HepG2 (cell line): ENCODE results near the gene CCT8. TPM values are rescaled to one million over a fixed set of nuclear protein-coding genes. Genes with fewer than 3 reads are reported as not detected.
A peak's percentile ranks its signal among the peaks of the same experiment; 100 is the strongest.

Experiments
- ATF7 ChIP-seq, 2 experiments: fragments of 450-650 bp in 1 of 2; sonication (generic) in 1 of 2; formaldehyde crosslinking in 1 of 2; IDR thresholded peaks; 2 replicates each; pipeline versions ENCODE4 v1.4.0 to v1.6.1; 2016 to 2020; ENCODE audit warnings: antibody characterized with exemption in 1 of 2, mild to moderate bottlenecking in 1 of 2, missing genetic modification reagents in 1 of 2
- ETV5 ChIP-seq: IDR thresholded peaks from 2 replicates; pipeline ENCODE4 v1.6.1; 2018; ENCODE audit warnings: missing biosample characterization, missing genetic modification reagents, inconsistent platforms, borderline replicate concordance
- PAWR ChIP-seq: sonication (generic); formaldehyde crosslinking; IDR thresholded peaks from 2 replicates; pipeline ENCODE4 v1.4.0; 2020; ENCODE audit warnings: missing genetic modification reagents, mild to moderate bottlenecking, borderline replicate concordance
- SALL2 ChIP-seq: sonication (generic); formaldehyde crosslinking; IDR thresholded peaks from 2 replicates; pipeline ENCODE4 v1.8.1; 2023; ENCODE audit warnings: mild to moderate bottlenecking, missing genetic modification reagents, inconsistent platforms
- SAP130 ChIP-seq: IDR thresholded peaks from 2 replicates; pipeline ENCODE4 v1.6.1; 2016; ENCODE audit warnings: low read depth
- SIX4 ChIP-seq: sonication (generic); formaldehyde crosslinking; IDR thresholded peaks from 2 replicates; pipeline ENCODE4 v1.4.0; 2020; ENCODE audit warnings: missing genetic modification reagents
- TCF7 ChIP-seq: sonication (generic); IDR thresholded peaks from 2 replicates; pipeline ENCODE4 v1.6.1; 2016; ENCODE audit warnings: antibody characterized with exemption, low read depth
- TEAD3 ChIP-seq: optimal IDR thresholded peaks from 2 replicates; pipeline ENCODE3; 2016; ENCODE audit warnings: borderline replicate concordance
- TGIF2 ChIP-seq: IDR thresholded peaks from 2 replicates; pipeline ENCODE4 v1.6.1; 2016; ENCODE audit warnings: control low read depth, missing compliant biosample characterization
- ZNF430 ChIP-seq: sonication (generic); formaldehyde crosslinking; IDR thresholded peaks from 2 replicates; pipeline ENCODE4 v1.9.0; 2021; ENCODE audit warnings: mild to moderate bottlenecking, missing genetic modification reagents
- ZNF460 ChIP-seq: sonication (generic); formaldehyde crosslinking; IDR thresholded peaks from 2 replicates; pipeline ENCODE4 v1.5.1; 2020; ENCODE audit warnings: missing genetic modification reagents, mild to moderate bottlenecking, borderline replicate concordance
- polyA plus RNA-seq, 8 experiments: library from polyadenylated mRNA; depleted of rRNA in 3 of 8; stranded (reverse) in 7 of 8; unstranded in 1 of 8; fragments of >200 nt; fragmentation: Illumina TruSeq in 4 of 8; extraction: Trizol in 4 of 8; gene quantifications; 2 replicates each; pipeline versions ENCODE4 v1.2.1 to v1.2.3, GENCODE V29; 2011 to 2016; ENCODE audit warnings: low read depth in 4 of 8, missing spikeins in 1 of 8, mixed read lengths in 1 of 8; ENCODE audit not compliant: insufficient read depth in 1 of 8
- total RNA-seq, 5 experiments: library from RNA; depleted of rRNA; stranded (reverse); fragments of >200 nt; fragmentation: Illumina TruSeq; extraction: Trizol; gene quantifications; 2 replicates each; pipeline ENCODE4 v1.2.3, GENCODE V29; 2016; ENCODE audit warnings: low read depth in 1 of 5
- TF ChIP-seq, protein P1 (sequence below): sonication (generic); formaldehyde crosslinking; IDR thresholded peaks from 2 replicates; pipeline ENCODE4 v1.4.0; 2020; ENCODE audit warnings: missing genetic modification reagents
- TF ChIP-seq, protein P2 (sequence below): sonication (generic); formaldehyde crosslinking; IDR thresholded peaks from 2 replicates; pipeline ENCODE4 v1.8.1; 2022; ENCODE audit warnings: mild to moderate bottlenecking, missing genetic modification reagents
- TF ChIP-seq, protein P3 (sequence below): sonication (generic); formaldehyde crosslinking; IDR thresholded peaks from 2 replicates; pipeline ENCODE4 v1.4.0; 2020; ENCODE audit warnings: mild to moderate bottlenecking, missing genetic modification reagents
- TF ChIP-seq, protein P4 (sequence below): sonication (generic); formaldehyde crosslinking; IDR thresholded peaks from 2 replicates; pipeline ENCODE4 v1.4.0; 2020; ENCODE audit warnings: missing genetic modification reagents
- TF ChIP-seq, protein P5 (sequence below): sonication (generic); formaldehyde crosslinking; IDR thresholded peaks from 2 replicates; pipeline ENCODE4 v1.4.0; 2020; ENCODE audit warnings: missing genetic modification reagents
- TF ChIP-seq, protein P6 (sequence below): sonication (generic); formaldehyde crosslinking; IDR thresholded peaks from 2 replicates; pipeline ENCODE4 v1.5.0; 2020; ENCODE audit warnings: missing genetic modification reagents, mild to moderate bottlenecking, borderline replicate concordance

Gene CCT8
- total and polyA plus RNA-seq, 2 of the 13 experiments (the other 11 are each of a cell fraction or from before 2014, with no cell fraction given), result 127 to 325 TPM

DNA sequence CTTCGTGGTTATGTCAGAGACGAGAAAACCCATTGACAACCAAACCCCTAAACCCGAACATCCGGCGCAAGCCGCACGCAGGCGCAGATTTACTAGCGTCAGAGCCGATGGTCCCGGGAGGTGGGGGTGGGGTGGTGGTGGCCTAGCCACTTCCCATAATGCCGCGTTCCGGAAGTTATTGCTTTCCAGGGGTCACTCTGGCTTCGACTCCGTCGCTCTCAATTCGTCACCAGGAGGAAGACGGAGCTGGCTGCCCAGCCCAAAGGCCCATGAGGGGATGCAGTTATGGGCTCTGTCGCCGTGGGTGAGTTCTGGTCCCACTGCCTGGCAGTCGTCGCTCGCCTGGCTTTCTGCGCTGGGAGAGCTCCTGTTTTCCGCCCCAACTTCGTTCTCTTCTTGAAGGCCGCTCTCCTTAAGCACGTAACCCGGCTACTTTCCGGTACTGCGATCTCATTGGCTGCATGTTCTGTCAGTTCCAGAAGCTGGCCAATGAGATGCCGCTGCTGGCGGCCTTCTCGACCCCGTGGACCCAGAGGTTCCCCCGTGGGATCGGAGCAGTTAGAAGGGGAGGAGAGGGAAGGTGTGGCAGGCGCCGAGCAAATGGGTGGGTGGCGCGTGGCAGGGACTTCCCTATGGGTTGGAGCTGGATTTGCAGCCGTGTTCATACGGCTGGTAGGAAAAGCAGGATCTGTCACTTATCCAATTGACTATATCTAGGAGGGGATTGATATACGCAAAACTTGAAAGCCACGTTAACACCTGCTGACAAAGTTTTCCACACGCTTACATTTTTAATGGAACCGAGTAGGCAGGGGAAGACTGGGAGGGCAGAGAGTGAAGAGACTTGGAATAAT is 48.7 kb downstream of the CCT8 start, which contains the start of gene USP16 (continued):
- TF ChIP-seq ATF7 (IDR thresholded peaks at IDR 0.05), result no peak
- no peak for TF ChIP-seq ATF7 (CRISPR knock-in tag; IDR thresholded peaks at IDR 0.05)
- TF ChIP-seq ZNF460, result no peak
- no peak for TF ChIP-seq PAWR
- peak; percentile 45; the same call in 1 of the 2 replicates for TF ChIP-seq SALL2 (CRISPR knock-in tag)
- TF ChIP-seq, protein P1, sequence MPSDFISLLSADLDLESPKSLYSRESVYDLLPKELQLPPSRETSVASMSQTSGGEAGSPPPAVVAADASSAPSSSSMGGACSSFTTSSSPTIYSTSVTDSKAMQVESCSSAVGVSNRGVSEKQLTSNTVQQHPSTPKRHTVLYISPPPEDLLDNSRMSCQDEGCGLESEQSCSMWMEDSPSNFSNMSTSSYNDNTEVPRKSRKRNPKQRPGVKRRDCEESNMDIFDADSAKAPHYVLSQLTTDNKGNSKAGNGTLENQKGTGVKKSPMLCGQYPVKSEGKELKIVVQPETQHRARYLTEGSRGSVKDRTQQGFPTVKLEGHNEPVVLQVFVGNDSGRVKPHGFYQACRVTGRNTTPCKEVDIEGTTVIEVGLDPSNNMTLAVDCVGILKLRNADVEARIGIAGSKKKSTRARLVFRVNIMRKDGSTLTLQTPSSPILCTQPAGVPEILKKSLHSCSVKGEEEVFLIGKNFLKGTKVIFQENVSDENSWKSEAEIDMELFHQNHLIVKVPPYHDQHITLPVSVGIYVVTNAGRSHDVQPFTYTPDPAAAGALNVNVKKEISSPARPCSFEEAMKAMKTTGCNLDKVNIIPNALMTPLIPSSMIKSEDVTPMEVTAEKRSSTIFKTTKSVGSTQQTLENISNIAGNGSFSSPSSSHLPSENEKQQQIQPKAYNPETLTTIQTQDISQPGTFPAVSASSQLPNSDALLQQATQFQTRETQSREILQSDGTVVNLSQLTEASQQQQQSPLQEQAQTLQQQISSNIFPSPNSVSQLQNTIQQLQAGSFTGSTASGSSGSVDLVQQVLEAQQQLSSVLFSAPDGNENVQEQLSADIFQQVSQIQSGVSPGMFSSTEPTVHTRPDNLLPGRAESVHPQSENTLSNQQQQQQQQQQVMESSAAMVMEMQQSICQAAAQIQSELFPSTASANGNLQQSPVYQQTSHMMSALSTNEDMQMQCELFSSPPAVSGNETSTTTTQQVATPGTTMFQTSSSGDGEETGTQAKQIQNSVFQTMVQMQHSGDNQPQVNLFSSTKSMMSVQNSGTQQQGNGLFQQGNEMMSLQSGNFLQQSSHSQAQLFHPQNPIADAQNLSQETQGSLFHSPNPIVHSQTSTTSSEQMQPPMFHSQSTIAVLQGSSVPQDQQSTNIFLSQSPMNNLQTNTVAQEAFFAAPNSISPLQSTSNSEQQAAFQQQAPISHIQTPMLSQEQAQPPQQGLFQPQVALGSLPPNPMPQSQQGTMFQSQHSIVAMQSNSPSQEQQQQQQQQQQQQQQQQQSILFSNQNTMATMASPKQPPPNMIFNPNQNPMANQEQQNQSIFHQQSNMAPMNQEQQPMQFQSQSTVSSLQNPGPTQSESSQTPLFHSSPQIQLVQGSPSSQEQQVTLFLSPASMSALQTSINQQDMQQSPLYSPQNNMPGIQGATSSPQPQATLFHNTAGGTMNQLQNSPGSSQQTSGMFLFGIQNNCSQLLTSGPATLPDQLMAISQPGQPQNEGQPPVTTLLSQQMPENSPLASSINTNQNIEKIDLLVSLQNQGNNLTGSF (CRISPR knock-in tag), result no peak; the same call in 1 of the 2 replicates
- peak; percentile 88 for TF ChIP-seq SAP130 (CRISPR knock-in tag)
- TF ChIP-seq ETV5 (CRISPR knock-in tag), result peak; percentile 79
- peak; percentile 44; the same call in 1 of the 2 replicates for TF ChIP-seq ZNF430
- no peak for TF ChIP-seq TCF7
- TF ChIP-seq, protein P2, sequence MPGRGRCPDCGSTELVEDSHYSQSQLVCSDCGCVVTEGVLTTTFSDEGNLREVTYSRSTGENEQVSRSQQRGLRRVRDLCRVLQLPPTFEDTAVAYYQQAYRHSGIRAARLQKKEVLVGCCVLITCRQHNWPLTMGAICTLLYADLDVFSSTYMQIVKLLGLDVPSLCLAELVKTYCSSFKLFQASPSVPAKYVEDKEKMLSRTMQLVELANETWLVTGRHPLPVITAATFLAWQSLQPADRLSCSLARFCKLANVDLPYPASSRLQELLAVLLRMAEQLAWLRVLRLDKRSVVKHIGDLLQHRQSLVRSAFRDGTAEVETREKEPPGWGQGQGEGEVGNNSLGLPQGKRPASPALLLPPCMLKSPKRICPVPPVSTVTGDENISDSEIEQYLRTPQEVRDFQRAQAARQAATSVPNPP, result 0 out of 2 replicates have a peak, but pooled peaks have one; percentile 34
- TF ChIP-seq TEAD3, result no peak
- TF ChIP-seq SIX4 (CRISPR knock-in tag), result 0 out of 2 replicates have a peak, but pooled peaks have one; percentile 41
- TF ChIP-seq, protein P3, sequence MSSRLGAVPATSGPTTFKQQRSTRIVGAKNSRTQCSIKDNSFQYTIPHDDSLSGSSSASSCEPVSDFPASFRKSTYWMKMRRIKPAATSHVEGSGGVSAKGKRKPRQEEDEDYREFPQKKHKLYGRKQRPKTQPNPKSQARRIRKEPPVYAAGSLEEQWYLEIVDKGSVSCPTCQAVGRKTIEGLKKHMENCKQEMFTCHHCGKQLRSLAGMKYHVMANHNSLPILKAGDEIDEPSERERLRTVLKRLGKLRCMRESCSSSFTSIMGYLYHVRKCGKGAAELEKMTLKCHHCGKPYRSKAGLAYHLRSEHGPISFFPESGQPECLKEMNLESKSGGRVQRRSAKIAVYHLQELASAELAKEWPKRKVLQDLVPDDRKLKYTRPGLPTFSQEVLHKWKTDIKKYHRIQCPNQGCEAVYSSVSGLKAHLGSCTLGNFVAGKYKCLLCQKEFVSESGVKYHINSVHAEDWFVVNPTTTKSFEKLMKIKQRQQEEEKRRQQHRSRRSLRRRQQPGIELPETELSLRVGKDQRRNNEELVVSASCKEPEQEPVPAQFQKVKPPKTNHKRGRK (CRISPR knock-in tag), result no peak
- TF ChIP-seq, protein P4, sequence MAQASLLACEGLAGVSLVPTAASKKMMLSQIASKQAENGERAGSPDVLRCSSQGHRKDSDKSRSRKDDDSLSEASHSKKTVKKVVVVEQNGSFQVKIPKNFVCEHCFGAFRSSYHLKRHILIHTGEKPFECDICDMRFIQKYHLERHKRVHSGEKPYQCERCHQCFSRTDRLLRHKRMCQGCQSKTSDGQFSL, result 0 out of 2 replicates have a peak, but pooled peaks have one; percentile 48
- TF ChIP-seq, protein P5, sequence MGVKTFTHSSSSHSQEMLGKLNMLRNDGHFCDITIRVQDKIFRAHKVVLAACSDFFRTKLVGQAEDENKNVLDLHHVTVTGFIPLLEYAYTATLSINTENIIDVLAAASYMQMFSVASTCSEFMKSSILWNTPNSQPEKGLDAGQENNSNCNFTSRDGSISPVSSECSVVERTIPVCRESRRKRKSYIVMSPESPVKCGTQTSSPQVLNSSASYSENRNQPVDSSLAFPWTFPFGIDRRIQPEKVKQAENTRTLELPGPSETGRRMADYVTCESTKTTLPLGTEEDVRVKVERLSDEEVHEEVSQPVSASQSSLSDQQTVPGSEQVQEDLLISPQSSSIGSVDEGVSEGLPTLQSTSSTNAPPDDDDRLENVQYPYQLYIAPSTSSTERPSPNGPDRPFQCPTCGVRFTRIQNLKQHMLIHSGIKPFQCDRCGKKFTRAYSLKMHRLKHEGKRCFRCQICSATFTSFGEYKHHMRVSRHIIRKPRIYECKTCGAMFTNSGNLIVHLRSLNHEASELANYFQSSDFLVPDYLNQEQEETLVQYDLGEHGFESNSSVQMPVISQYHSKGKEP (CRISPR knock-in tag), result no peak
- peak; percentile 24; the same call in 1 of the 2 replicates for TF ChIP-seq TGIF2
- TF ChIP-seq, protein P6, sequence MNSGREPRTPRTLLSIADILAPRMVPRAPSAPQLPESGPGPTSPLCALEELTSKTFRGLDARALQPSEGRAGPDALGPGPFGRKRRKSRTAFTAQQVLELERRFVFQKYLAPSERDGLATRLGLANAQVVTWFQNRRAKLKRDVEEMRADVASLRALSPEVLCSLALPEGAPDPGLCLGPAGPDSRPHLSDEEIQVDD (CRISPR knock-in tag), result peak; percentile 53; the same call in 1 of the 2 replicates
